ENCODE results near the gene TTC28.

The TTC28 gene

GRCh38 chr22:28341001-28341400 lies 338.6 kb downstream of the TTC28 start:
- DNase-seq, result no peak

- peak; percentile 81 for DNase-seq
These were observed 346.6 kb downstream of the TTC28 start for GRCh38 chr22:28333088-28333487.

- peak; percentile 52 for DNase-seq
These were observed 347.2 kb downstream of the TTC28 start for GRCh38 chr22:28332410-28332809.

DNA sequence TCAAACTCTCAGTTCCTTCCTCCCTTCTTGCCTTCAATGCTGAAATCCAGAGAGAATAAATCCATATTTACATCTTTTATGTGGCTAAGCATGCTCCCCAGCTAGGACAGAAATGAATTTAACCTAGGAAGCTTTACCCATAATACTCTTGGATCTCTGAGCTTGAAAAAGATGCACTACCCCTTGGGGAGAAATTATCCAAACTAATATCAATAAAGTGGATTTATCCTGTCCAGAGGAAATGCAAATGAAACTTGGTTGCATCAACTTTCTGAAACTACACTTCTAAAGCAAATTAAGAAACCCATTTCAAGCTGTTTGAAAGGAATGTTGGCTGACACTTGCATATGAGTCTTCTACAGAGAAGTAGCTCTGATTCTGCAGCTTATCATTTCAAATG lies 347.9 kb downstream of the TTC28 start:
- no peak for DNase-seq

DNA sequence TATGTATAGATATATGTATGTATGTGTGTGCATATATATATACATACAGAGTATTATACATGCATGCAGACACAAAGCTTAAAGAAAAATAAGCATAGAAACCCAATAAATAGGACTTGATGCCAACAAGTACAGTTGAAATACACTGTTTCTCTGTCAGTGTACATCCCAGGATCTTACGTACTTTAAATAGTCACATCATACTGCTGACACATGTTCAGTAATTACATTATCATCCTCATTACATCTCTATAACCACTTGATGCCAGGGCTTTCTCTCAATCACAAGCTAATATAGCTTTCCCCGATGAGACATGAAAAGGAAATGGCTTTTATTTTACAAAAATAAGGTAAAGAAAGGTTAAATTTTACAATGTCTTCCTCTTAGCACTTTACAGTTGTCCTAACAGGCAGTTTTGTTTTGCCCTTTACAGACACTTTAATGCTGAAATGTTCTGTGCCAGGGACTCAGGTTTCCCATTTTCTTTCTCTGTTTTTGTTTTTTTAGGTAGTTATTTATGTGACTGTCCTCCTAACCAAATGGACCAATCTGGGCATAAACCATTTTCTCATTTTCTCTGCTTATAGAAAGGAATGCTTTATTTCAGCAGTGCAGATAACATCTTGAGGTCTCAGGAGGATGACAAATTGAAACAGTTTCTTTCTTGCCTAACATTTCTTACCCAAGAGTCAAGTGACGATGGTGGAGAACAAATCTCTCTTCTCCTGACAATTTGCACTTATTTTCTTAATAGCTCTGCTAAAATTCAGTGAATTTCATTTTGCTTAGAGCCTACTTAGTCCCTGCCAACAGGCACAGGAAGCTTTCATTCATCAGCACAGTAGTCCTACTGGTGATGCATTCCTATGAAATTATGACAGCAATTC lies 350.2 kb downstream of the TTC28 start:
- no peak for DNase-seq

DNA sequence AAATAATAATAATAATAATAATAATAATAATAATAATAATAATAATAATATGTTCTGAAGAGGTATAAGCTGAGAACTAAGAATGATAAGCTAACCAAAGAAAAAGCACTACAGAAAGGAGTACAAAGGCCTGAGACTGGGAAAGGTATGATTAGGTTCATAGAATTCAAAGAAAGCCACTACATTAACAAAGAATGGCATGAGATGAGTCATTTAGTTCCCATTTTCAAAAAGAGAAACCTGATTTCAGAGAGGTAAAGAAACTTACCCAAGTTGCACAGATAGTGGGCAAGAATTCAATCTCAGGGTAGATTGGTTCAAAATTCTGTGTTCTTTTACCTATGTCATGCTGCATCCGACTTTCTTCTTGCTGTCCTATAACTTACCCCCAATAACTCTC lies 350.9 kb downstream of the TTC28 start:
- DNase-seq, result no peak

- no peak for DNase-seq
These were observed 363.6 kb downstream of the TTC28 start for GRCh38 chr22:28316014-28316413.

GRCh38 chr22:28314959-28315358 lies 364.7 kb downstream of the TTC28 start:
- no peak for DNase-seq

DNA sequence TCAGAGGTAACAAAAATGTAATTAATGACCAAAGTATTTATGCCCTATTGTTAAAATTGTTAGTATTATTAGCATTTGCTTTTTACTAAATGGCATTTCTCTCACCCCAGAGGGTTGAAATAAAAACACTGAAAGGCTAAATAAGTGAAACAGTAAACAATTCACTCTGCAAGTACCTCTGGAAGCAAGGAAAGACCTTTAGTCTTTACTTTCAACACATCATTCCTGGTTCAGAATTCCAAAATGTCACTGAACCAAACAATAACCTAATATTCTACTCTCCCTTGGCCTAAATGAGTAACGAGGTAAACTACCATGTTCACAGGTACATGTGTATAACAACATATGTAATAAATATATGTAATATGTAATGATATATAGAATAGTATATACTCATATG lies 369.3 kb downstream of the TTC28 start:
- DNase-seq, result no peak

GRCh38 chr22:28299753-28300152 lies 379.9 kb downstream of the TTC28 start:
- DNase-seq, result no peak

GRCh38 chr22:28299309-28299708 lies 380.3 kb downstream of the TTC28 start:
- DNase-seq, result no peak

- no peak for DNase-seq
These were observed 382.1 kb downstream of the TTC28 start for GRCh38 chr22:28297504-28297903.

DNA sequence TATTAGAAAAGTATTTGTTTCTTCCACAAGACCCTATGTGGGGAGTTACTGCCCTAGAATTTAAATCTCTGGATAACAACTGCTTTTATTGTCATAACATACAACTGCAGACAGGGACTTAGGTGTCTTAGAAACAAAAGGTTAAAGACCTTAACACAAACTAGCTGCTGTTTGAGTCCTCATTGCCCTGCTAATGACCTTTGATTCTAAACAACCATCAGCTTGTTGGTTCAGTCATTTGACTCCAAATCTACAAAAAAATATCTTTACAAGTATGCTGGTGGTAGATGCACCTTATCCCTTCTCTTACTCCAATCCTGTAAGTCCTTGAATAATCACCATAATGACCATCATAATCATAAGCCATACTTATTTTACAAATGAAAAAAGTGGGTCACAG lies 383.2 kb downstream of the TTC28 start:
- no peak for DNase-seq

DNA sequence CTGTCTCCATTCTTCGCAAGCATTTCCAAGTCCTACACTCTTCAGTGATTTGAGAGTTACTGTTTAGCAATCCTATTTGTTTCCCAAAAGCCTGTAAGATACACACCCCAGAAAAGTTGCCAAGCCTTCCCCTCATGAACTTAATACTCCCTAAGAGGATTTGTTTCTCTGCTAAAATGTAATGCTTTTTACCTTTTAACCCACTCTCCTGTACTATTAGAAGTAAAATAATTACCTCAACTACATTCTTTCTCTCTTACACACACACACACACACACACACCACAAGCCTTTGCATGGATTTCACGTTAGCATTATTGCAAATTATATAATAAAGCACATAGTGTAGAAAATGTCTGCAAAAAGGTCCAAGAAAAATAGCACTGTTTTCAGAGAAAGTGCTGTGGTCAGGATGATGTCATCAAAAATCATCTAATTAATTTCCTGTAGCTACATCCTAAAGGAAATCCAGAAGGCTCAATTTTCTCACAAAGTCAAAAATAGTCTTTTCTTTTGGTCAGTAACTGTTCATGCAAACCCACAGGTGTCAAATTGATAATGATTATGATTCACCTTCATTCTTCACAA lies 396.5 kb downstream of the TTC28 start:
- no peak for DNase-seq

DNA sequence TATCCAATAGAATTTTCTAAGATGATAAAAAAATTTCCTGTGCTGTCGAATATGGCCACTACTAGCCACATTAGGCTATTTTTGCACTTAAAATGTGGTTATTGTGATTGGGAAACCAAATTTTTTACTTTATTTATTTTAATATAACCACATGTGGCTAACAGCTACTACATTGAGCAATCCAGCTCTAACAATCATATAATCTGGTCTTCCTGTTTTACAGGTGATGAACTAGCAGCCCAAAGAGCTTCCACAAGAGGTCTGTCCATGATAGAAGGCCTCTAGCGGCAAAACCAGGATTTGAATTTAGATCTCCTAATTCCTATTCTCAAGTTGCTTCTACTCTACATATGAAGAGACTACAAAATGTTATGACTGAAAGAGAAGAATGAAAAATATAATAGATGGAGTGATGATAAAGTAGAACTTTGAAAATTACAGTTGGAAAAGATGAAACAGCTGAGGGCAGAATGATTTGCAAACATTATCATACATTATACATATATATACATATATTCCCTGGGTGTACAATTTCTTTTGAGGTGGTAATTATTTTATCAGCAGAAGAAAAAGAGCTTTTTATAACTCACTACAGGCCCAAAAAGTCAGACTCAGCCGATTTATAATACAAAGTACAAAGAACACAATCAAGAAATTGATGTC lies 397.1 kb downstream of the TTC28 start:
- no peak for DNase-seq

- DNase-seq, result no peak
These were observed 399.8 kb downstream of the TTC28 start for GRCh38 chr22:28279888-28280287.

- no peak for DNase-seq
These were observed 410.4 kb downstream of the TTC28 start for GRCh38 chr22:28269277-28269676.

GRCh38 chr22:28268850-28269249 lies 410.8 kb downstream of the TTC28 start:
- DNase-seq, result no peak

- no peak for DNase-seq
These were observed 411.5 kb downstream of the TTC28 start for GRCh38 chr22:28268171-28268570.

GRCh38 chr22:28260619-28261018 lies 419.0 kb downstream of the TTC28 start:
- DNase-seq, result no peak

GRCh38 chr22:28259774-28260312 lies 419.8 kb downstream of the TTC28 start:
- DNase-seq, result no peak

DNA sequence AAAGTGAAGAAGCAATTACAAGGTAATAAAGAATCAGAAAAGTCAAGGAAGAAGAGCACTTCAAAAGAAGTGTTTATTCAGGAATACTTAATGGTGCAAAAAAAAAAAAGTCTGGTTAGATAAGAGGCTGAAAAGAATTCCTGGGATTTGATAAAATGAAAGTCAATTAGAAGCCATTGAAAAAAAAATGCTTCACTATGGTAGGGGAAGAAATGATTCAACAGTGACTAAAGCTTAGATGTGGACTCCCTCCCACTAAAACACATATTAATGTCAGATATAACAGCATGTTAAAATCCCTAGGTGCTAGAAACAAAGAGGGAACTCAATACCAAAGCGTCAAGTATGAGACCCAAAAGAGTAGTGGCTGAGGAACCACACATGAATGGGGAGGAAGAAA lies 425.2 kb downstream of the TTC28 start:
- DNase-seq, result no peak

GRCh38 chr22:28252539-28252938 lies 427.1 kb downstream of the TTC28 start:
- DNase-seq, result no peak
